Cerebellar cortex (tissue), 1 donor: Measurements from ENCODE around the gene PCDHA1.

ENCODE experiments used
- DNase-seq: peaks from one replicate; pipeline ENCODE4 v3.0.0-alpha.2; 2015; ENCODE audit warnings: low spot score

The PCDHA1 gene

DNA sequence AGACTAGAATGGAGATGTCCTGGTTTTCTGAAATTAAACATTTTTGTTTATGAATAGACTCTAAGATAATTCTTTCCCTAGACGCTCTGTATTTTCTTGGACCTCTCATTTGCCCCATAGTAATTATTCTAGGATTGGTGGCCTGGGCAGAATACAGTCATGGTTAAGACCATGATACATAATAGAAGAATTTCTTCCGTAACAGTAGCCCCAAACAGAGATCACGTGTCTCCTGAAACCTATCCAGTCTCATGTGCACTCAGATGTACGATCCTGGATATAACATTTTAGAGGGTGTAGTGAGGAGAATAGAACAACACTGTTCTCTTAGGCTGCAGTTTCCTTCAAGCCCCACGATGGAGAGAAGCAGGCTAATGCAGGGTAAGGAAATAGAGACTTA lies 202.7 kb downstream of the PCDHA1 start:
- DNase-seq: no peak

DNA sequence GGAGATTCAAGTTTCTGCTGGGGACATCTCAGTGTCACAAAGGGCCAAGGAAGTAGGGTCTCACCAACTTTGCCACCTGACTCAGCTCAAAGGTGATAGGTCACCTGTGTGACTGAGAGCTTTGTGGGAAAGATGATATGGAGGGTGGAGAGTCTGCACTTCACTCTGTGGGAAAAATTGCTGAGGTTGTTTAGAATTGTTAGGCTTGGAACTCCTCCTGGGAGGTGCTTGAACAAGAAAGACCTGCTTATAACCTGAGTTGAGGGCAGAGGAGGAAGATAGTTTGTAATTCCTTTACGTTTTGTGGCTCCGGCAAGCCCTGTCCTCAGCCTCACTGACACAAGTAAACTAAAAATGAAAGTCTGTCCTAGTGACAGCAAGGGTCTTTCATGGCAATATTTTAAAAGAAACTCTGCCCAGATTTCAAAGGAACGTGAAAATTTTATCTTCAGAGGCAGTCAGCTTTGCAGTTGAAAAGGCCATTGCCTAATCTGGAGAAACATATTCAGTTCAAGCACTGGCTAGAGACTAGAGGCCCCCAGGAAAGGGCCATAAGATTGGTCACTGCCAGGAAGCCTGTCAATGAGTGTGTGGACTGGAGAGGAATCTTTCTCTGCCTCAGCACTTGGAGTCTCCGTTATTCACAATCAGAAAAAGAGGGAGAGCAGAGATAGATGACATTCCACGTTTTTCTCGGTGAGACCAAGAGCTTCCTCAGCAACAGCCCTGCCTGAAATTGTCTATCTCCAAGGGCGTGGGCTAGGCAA lies 203.5 kb downstream of the PCDHA1 start:
- no peak for DNase-seq

DNA sequence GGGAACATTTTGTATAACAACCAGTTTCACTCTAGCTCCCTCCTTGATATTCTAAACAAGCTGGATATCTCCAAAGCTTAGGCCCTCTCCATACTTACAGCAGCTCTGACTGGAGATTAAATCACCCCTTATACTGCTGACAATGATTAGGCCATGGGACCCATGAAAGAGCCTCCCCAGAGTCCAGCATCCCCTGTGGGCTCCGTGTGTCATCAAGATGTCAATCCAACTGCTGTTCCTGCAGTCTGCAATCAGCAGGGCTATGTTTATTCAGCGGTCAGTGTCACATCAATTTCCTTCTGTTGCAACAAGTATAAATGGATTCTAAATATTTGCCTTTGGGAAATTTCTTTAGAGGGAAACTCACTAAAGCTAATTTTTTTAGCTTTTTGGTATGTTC lies 206.9 kb downstream of the PCDHA1 start:
- no peak for DNase-seq

DNA sequence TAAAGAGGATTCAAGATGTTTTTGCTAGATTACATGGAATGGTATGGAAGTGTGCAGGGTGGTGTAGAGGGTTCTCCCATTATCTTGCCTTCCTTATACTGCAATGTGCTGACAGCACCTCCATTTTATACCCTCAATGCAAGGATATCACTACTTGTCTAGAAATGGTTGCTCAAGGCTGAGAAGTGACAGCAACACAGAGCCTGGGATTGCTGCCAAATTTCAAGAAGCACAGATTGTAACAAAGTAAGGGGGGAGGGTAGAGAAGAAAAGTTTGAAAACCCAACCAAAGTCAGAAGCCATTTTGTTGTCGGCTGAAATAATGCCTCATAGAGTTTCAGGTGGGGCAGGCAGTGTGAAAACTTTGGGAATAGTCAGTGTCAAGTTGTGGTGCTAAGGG lies 210.1 kb downstream of the PCDHA1 start:
- peak; percentile 67 for DNase-seq

DNA sequence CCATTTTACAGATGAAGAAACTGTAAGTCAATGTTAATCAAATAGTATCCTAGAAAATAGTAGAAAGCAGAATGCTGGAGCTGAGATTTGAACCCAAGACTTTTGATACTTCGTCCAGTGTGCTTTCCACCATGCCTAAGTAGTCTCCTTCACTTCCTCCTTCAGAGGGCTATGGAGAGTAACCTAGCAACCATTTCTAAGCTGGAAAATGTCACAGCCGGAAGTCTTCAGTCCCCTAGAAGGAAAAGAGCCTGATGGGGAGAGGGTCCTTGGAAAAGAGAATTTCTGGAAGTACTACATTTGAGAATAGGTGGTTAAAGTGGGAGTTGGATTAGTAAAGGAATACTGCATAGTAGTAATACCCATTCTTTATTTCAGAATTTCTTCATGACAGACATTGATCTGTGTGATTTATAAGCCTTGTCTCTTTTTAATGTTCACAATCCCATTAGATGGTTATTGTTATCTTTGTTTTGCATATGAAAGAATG lies 213.0 kb downstream of the PCDHA1 start:
- DNase-seq: no peak

GRCh38 chr5:141001446-141001843 lies 215.5 kb downstream of the PCDHA1 start:
- peak; percentile 81 for DNase-seq

DNA sequence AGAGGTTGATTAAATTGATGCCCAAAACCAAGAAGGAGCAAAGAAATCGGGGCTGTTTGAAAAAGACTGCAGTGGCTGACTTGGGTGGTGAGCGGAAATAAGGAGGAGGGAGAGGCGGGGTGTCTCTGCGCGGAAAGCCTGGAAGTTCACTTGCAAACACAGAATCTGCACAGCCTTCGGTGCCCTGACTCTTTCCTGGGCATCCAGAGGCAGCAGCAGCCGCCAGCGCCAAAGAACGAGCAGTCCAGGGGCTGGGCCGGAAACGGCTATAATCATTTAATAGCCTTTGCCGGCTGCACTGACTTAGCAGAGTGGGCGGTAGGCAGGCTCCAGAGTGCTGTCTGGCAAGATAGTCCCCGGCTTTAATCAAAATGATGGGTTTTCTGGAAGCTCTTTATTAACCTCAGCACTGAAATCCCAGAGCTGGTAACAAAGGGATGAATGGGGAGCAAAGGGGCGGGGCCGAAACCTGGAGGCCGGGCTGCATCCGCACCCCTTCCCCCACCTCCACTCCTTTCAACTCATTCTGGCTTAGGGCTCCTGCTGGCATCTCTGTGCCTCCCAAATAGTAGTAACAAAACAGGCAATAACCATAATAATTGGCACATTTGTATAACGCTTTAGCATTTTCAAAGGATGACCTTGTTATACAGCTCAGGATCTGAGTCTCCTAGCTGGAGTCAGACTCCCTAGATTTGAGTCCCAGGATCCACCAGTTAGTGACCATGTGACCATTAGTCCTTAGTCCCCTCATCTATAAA lies 216.1 kb downstream of the PCDHA1 start:
- DNase-seq: peak; percentile 69

GRCh38 chr5:141002605-141002965 lies 216.6 kb downstream of the PCDHA1 start:
- DNase-seq: no peak

DNA sequence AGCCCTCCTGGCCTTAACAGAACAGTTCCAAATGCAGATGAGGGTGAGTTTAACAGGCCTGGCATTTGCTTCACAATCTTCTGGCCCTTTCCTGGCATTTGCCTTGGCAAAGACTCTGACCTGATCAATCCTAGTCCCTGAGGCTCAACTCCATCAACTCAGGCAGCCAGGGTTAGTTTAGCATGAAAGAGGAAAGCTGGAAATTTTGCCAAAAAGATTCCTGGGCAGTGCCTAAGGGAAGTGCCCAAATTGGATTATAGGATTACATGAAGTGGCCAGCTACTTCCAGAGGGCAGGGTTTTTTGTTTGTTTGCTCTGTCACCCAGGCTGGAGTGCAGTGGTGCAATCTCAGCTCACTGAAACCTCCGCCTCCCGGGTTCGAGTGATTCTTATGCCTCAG lies 217.1 kb downstream of the PCDHA1 start:
- no peak for DNase-seq

DNA sequence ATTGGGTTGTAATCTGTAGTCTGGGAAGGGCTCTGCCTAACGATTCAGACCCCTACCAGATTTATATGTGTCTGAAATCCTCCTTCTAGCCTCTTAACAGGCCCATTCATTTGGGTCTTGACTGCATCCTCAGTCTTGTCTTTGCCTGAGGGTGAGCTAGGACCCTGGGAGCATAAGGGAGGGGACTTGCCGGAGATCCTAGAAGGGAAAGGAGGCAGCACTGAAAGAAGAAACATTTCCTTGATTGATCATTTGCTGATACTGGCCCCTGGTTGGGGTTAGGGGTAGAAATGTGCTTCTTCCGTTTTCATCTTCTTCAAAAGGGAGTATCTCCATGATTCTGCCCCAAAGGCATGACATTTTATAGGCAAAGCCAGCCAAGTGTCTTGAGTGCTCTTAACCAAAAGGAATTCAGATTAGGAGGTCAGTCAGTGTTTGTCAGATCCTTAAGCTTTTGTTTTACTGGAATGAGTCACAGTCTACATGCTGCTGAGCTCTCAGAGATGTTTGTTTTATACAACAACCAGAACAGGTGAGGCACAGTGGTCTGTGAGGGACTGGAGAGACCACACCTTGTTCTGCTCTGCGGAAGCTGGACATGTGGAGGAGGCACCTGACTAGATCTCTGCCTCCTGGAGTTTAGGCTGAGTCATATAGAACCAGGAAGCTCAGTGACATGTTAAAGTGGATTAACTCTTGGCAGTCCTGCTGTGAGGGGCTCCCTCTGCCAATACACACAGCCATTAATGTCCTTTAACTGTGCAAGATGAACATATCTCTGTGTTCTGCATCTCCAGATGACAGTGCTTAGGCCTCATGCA lies 218.1 kb downstream of the PCDHA1 start:
- DNase-seq: peak; percentile 79

DNA sequence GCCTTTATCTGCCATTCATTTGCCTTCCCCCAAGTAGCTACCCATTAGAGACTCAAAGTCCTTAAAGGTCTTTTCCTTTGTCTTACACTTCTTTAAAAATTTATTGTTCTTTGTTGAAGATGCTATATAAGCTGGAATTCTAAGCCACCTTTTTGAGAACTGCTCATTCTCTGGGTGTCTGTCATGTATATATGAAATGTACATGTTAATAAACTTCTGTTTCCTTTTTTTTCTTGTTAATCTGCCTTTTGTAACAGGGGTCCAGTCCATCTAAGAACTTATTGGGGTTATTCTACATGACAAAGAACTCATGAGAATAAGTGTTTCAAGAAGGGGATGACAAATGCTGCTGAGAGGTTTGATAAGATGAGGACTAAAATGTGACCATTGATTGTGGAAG lies 221.9 kb downstream of the PCDHA1 start:
- no peak for DNase-seq

- no peak for DNase-seq
Observed at GRCh38 chr5:141010047-141010793, 224.3 kb downstream of the PCDHA1 start.

GRCh38 chr5:141017943-141018342 lies 232.0 kb downstream of the PCDHA1 start:
- DNase-seq: no peak

DNA sequence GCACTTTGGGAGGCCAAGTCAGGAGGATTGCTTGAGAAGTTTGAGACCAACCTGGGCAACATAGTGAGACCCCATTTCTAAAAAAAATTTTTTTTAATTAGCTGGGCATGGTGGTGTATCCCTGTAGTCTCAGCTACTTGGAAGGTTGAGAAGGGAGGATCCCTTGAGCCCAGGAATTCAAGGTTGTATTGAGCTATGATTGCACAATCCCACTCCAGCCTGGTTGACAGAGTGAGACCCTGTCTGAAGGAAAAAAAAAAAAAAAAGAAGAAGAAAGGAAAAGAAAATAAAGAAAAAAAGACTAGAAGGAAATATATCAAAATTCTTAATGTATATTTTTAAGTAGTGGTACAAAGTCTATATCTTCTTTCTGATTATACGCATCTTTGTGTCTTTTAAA lies 236.4 kb downstream of the PCDHA1 start:
- DNase-seq: no peak

DNA sequence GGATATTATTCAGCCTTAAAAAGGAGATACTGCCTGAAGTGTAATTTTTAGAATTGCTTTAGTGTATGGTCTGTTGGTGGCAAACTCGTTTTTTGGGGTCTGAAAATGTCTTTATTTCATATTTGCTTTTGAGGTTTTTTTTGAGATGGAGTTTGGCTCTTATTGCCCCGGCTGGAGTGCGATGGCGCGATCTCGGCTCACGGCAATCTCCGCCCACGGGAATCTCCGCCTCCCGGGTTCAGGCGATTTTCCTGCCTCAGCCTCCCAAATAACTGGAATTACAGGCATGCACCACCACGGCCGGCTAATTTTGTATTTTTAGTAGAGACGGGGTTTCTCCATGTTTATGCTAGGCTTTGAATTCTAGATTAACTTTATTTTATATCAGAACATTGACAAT lies 245.1 kb downstream of the PCDHA1 start:
- DNase-seq: no peak

GRCh38 chr5:141032626-141033025 lies 246.7 kb downstream of the PCDHA1 start:
- DNase-seq: no peak

GRCh38 chr5:141039061-141039460 lies 253.1 kb downstream of the PCDHA1 start:
- DNase-seq: no peak

GRCh38 chr5:141039517-141039916 lies 253.6 kb downstream of the PCDHA1 start:
- no peak for DNase-seq

GRCh38 chr5:141040093-141040770 lies 254.3 kb downstream of the PCDHA1 start:
- DNase-seq: peak; percentile 92

DNA sequence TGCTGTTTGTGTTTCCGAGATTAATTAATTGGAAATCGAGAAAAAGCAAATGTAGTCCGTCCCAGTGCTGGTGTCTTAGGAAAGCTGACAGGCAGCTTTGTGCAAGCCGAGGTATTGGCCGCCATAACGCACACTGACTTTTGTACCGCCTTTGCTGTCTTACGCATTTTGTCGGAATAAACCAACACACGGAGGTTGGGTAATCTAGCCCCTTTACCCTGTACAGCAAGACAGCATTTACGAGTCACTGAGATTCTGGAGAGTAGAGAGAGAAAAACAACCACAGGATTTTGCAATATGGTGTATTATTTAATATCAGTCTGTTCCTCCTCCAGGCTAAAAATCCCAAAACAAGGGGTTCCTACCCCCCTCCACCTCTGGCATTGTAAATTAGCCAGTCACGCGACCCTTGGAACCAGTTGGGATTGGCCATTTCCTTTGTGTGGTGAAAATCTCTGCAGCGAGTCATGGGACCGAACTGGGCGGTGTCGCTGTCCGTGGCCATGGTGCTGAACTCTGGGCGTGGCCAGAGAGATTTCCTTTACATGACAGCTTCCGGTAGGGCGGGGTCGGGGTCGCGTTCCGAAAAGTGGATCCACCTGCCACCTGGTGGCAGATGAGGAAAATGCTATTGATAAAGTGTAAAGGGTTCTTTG lies 255.0 kb downstream of the PCDHA1 start:
- DNase-seq: peak; percentile 99

GRCh38 chr5:141041427-141041785 lies 255.5 kb downstream of the PCDHA1 start:
- no peak for DNase-seq
